ENCODE results near the gene DOK3. TPM values are rescaled to one million over a fixed set of nuclear protein-coding genes. Genes with fewer than 3 reads are reported as not detected.

The DOK3 gene
- total and polyA plus RNA-seq, 2 of the 13 experiments (the other 11 are each of a cell fraction or from before 2014, with no cell fraction given): 1.4 to 1.5 TPM

GRCh38 chr5:177497292-177498012 lies 12.2 kb downstream of the DOK3 start, which contains the start of gene PDLIM7 (continued):
- TF ChIP-seq ZNF710 (CRISPR knock-in tag; IDR thresholded peaks at IDR 0.05; ENCODE audit: borderline replicate concordance) (0 out of 2 replicates have a peak, but pooled peaks have one; percentile 54), MEIS1 (CRISPR knock-in tag; IDR thresholded peaks at IDR 0.05; ENCODE audit: borderline replicate concordance) (no peak), MED1 (CRISPR knock-in tag; IDR thresholded peaks at IDR 0.05) (peak; percentile 34; the same call in 1 of the 2 replicates), RORA (CRISPR knock-in tag; IDR thresholded peaks at IDR 0.05) (no peak), HMGA1 (CRISPR knock-in tag; conservative IDR thresholded peaks at IDR 0.05) (no peak), GLMP (CRISPR knock-in tag; IDR thresholded peaks at IDR 0.05; ENCODE audit: borderline replicate concordance) (no peak), THAP11 (CRISPR knock-in tag; IDR thresholded peaks at IDR 0.05) (peak; percentile 24; the same call in 1 of the 2 replicates), HDAC1 (CRISPR knock-in tag; IDR thresholded peaks at IDR 0.05) (peak; percentile 80), HDAC2 (CRISPR knock-in tag; IDR thresholded peaks at IDR 0.05) (peak; percentile 68), ZNF34 (CRISPR knock-in tag; IDR thresholded peaks at IDR 0.05; ENCODE audit: borderline replicate concordance) (no peak), NR0B2 (CRISPR knock-in tag; IDR thresholded peaks at IDR 0.05) (peak; percentile 58; the same call in 1 of the 2 replicates), ZNF12 (CRISPR knock-in tag; IDR thresholded peaks at IDR 0.05) (peak; percentile 60; the same call in 1 of the 2 replicates), MAX (IDR thresholded peaks at IDR 0.05) (peak; percentile 59; the same call in 1 of the 2 replicates), MIXL1 (CRISPR knock-in tag; IDR thresholded peaks at IDR 0.05) (no peak), IKZF1 (IDR thresholded peaks at IDR 0.05) (no peak), SNAPC2 (CRISPR knock-in tag; IDR thresholded peaks at IDR 0.05) (peak; percentile 51; the same call in 1 of the 2 replicates), SATB2 (CRISPR knock-in tag; IDR thresholded peaks at IDR 0.05) (no peak), FOXC1 (CRISPR knock-in tag; IDR thresholded peaks at IDR 0.05; ENCODE audit: borderline replicate concordance) (peak; percentile 67; the same call in 1 of the 2 replicates), ZNF276 (CRISPR knock-in tag; IDR thresholded peaks at IDR 0.05; ENCODE audit: low read depth) (no peak), ONECUT2 (CRISPR knock-in tag; IDR thresholded peaks at IDR 0.05) (no peak), ZNF678 (CRISPR knock-in tag; IDR thresholded peaks at IDR 0.05) (no peak), IKZF4 (CRISPR knock-in tag; IDR thresholded peaks at IDR 0.05; ENCODE audit: borderline replicate concordance, low read depth, not compliant biosample characterization) (no peak), NFIB (CRISPR knock-in tag; IDR thresholded peaks at IDR 0.05; ENCODE audit: borderline replicate concordance) (no peak), SRY (CRISPR knock-in tag; IDR thresholded peaks at IDR 0.05) (no peak), ZNF619 (CRISPR knock-in tag; IDR thresholded peaks at IDR 0.05) (0 out of 2 replicates have a peak, but pooled peaks have one; percentile 51)
